ENCODE results near the gene CACNA2D3.

CACNA2D3 gene

GRCh38 chr3:54905261-54905888 lies 783.0 kb downstream of the CACNA2D3 start:
- DNase-seq, result no peak

GRCh38 chr3:54905920-54906319 lies 783.6 kb downstream of the CACNA2D3 start:
- DNase-seq, result no peak

- DNase-seq, result no peak
Measured at GRCh38 chr3:54906763-54907162, 784.4 kb downstream of the CACNA2D3 start.

- DNase-seq, result no peak
Measured at GRCh38 chr3:54909191-54909590, 786.8 kb downstream of the CACNA2D3 start.

GRCh38 chr3:54914180-54914579 lies 791.8 kb downstream of the CACNA2D3 start:
- DNase-seq, result no peak

GRCh38 chr3:54915181-54915580 lies 792.8 kb downstream of the CACNA2D3 start:
- no peak for DNase-seq

GRCh38 chr3:54915976-54916375 lies 793.6 kb downstream of the CACNA2D3 start:
- no peak for DNase-seq

GRCh38 chr3:54916732-54917131 lies 794.4 kb downstream of the CACNA2D3 start:
- DNase-seq, result no peak

GRCh38 chr3:54917174-54917573 lies 794.8 kb downstream of the CACNA2D3 start:
- no peak for DNase-seq

GRCh38 chr3:54917862-54918261 lies 795.5 kb downstream of the CACNA2D3 start:
- DNase-seq, result no peak

- DNase-seq, result no peak
Measured at GRCh38 chr3:54918516-54918915, 796.2 kb downstream of the CACNA2D3 start.

- no peak for DNase-seq
Measured at GRCh38 chr3:54928046-54928770, 805.9 kb downstream of the CACNA2D3 start, which contains the start of gene LRTM1. Gene LRTM1 (minus strand): TSS chr3:54928059. CDS start chr3:54927911, 148 bp downstream.

- no peak for DNase-seq
Measured at GRCh38 chr3:54931182-54931581, 808.8 kb downstream of the CACNA2D3 start.

- DNase-seq, result no peak
Measured at GRCh38 chr3:54932606-54933005, 810.3 kb downstream of the CACNA2D3 start.

GRCh38 chr3:54935869-54936268 lies 813.5 kb downstream of the CACNA2D3 start:
- no peak for DNase-seq

GRCh38 chr3:54936561-54936960 lies 814.2 kb downstream of the CACNA2D3 start:
- DNase-seq, result no peak

- no peak for DNase-seq
Measured at GRCh38 chr3:54939557-54940300, 817.4 kb downstream of the CACNA2D3 start.

- no peak for DNase-seq
Measured at GRCh38 chr3:54940971-54941370, 818.6 kb downstream of the CACNA2D3 start.

- no peak for DNase-seq
Measured at GRCh38 chr3:54941690-54942362, 819.5 kb downstream of the CACNA2D3 start.

GRCh38 chr3:54949491-54950044 lies 827.2 kb downstream of the CACNA2D3 start:
- DNase-seq, result no peak

GRCh38 chr3:54950391-54951003 lies 828.1 kb downstream of the CACNA2D3 start:
- no peak for DNase-seq

- no peak for DNase-seq
Measured at GRCh38 chr3:54951405-54951804, 829.1 kb downstream of the CACNA2D3 start.

Data from DMS 273 treated with DMSO at 0.1 percent for 48 hours (cell line).